Amniotic stem cell (primary cell): Measurements from ENCODE around the gene CAMTA1.

ENCODE experiments used
- DNase-seq: peaks from one replicate; lab custom pipeline; 2025; lab: John Stamatoyannopoulos, UW

CAMTA1 gene

DNA sequence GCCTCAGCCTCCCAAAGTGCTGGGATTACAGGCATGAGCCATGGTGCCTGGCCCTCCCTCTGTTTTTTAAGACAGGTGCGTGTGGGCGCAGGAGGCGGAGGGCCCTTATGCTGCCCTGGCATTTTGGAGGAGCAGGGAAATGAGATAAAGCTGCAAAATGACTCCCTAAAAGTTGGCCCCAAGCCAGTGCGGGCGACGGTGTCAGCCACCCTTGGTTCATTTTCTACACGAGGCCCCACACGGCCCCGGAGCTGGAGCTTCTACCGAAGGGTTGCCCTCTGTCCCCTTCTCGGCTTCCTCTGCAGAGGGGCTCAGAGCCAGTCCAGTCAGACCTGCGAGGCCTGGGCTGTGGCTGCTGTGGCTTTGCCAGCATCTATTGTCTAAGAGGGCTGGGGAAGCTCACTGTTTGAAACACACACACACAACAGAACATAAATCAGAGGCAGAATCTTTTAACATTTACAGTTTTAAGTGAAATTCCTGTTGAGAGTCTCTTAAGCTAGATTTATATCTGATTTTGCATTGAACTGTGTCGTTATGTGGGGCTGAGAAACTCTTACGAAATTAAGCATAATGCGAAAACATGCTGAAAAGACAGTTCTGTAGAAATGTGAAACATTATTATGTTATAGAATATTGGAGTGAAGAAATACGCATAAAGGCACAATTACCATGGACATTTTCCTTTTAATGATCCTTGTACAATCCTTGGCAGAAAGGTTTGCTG lies 255.9 kb downstream of the CAMTA1 start:
- DNase-seq = no peak

DNA sequence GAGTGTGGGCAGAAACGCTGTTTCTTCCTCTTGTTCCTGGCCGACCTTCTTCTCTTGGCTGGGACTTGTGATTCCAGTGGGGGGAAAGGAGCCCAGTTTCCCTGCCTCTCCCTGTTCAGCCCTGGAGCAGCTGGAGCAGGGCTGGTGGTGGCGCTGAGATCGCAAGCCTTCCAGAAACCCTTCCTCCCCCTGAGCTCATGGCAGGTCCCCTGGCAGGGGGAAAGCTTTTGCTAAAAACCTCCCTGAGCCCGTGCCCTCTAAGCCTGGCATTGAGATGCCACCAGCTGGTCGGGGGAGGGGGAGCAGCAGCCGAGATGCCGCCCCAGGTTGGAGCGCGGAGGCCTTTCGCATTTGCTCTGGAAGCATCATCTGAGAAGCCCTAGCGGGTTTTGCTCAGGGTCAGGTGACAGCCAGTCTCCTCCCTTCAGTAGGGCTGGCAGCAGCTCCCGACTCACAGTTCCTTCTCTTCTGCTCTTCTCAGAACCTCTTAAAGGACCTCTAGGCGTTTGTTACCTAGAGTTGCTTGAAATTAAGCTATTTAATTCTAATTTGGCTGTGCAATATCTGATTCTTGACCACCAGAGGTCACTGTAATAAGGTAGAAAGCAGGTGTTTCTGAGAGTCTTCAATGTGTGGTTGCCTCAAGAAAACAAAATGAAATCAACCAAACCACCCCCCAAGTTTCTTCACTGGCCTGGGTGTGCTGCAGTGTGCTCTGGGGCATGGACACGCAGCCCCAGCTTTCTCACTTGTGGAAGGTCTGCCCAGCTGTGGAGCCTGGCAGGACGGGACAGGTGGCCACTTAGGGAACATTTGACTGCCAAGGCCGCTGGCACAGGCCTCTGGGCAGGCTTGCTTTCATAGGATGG lies 257.3 kb downstream of the CAMTA1 start:
- DNase-seq = peak; percentile 18

DNA sequence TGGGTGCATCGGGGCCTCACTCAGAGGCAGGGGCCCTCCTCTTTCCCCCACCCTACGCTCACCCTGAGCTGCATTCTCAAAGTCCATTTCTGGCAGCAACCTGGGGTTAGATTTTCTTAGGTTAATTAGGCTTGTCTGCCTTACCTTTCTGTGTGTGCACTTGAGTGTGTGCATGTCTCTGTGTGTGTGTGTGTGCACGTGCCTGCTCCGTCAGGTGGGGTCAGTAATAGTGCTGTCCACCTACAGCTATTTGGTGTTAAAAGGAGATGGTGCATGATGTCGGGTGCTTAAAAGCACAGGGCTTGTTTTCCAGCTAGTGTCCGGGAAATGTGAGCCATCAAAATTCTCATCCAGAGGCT lies 257.9 kb downstream of the CAMTA1 start:
- no peak for DNase-seq

DNA sequence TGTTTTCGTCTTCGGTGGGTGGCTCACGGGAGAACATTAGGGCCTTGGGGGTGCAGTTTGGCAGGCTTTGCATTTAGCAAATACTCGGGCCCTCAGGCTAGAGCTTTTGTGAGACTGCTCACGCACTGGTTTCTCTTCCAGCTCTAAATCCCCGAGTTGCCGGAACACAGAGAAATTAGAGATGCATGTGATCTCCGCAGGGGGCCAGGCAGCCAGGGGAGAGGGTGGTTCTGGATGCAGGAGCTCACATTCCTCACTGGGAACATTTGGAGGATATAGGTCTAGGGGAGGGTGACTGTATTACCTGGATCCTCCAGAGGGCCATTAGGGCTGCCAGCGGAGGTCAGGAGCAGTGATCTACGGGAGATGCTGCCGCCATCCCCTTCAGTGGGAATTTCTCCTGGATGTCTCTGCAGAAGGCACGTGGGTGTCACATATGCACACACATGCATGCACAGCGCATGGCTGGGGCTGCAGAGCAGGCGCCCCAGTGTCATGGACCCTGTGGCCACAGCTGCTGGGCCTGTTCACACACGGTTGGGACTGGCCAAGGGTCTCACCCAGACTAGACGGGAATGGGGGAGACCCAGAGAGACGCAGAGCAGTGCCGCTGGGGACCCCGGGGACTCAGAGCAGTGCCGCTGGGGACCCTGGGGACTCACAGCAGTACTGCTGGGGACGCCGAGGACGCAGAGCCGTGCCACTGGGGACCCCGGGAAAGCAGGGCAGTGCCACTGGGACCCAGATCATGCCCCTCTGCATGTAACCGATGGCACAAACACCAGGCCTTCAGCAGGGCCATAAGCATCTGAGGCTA lies 258.7 kb downstream of the CAMTA1 start:
- DNase-seq = no peak

DNA sequence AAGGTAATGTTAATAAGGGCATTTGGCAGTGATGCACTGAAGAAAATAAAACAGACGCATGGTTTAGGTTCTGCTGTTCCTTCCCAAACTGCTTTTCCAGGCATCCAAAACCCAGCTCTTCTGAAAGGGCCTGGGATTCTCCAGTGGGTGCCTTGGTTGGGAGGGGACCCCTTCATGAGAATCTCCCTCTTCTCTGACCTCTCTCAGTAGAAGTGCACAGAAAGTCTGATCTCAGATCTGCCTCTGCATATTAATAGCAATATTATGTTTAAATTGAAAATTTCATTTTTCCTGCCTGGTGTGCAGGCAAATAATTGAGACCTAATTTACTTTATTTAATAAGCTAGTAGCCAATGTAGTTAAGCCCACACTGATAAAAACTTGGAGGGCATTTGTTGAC lies 260.6 kb downstream of the CAMTA1 start:
- no peak for DNase-seq

DNA sequence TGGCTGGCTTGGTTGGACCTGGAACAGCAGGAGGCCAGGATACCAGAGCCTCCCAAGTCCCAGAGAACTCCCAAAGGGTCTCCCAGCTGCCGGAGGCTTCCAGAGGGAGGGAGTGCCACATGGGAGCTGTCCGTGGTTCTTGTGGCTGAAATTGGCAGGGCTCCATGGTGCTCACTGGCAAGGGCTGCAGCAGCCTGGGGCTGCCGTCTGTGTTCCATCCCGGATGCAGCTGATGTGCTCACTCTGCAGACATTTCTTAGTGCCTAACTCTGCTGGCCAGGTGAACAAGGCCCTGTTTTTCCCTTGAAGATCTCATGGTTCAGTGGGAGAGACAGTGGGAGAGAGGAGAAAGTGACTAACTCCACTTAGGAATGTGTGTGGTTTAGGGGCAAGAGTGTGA lies 261.1 kb downstream of the CAMTA1 start:
- DNase-seq = no peak

DNA sequence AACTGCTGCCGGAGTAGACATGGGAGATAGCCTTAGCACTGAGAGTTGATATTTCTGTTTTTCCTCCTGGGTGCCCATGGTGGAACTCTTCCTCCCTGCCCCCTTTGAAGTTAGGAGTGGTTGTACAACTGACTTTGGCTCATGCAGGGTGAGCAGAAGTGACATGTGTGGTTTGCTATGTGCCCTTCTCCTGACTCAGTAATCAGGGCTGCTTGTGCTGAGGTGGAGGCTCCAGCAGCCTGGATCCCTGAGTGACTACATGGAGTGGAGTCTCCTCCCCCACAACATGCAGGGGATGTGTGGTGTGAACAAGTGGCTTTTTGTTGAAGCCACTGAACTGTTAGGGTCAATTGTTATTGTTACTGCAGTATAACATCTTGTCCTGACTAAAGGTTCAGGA lies 261.6 kb downstream of the CAMTA1 start:
- DNase-seq = no peak

DNA sequence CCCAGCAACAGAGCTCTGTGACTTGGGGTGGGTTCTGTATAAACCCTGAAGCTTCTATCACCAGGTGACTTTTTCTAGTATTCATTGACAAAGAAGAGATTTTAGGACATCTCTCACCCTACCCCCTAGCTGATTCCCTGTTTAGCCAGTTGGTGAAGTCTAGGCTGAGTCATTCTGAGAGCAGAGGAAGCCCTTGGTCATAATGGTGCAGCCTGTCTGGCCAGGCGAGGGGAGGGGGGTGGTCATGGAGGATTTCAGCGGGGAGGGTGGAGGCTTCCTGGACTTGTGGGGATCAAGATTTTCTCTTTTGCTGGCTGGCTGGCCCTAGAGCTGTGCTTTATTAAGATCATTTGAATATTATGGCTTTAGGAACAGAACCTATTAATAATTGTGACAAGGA lies 262.6 kb downstream of the CAMTA1 start:
- no peak for DNase-seq

DNA sequence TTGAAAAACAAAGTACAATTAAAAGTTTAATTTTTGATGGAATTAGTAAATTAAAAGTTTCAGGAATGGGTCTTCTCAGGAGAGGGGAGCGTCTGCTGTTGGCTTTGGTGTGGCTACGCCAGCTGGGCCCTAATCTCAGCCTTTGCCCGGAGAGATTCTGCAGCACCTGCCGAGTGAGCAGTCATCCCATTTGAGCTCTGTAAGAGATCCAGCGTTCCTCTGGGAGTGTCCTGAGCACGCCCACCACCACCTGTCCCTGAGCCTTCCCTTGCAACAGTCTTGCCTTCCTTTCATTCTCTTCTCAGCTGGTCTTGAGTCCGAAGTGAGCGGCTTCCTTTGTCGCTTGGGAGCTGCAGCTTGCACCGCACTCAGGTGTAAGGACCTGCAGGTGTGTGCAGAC lies 263.1 kb downstream of the CAMTA1 start:
- no peak for DNase-seq

DNA sequence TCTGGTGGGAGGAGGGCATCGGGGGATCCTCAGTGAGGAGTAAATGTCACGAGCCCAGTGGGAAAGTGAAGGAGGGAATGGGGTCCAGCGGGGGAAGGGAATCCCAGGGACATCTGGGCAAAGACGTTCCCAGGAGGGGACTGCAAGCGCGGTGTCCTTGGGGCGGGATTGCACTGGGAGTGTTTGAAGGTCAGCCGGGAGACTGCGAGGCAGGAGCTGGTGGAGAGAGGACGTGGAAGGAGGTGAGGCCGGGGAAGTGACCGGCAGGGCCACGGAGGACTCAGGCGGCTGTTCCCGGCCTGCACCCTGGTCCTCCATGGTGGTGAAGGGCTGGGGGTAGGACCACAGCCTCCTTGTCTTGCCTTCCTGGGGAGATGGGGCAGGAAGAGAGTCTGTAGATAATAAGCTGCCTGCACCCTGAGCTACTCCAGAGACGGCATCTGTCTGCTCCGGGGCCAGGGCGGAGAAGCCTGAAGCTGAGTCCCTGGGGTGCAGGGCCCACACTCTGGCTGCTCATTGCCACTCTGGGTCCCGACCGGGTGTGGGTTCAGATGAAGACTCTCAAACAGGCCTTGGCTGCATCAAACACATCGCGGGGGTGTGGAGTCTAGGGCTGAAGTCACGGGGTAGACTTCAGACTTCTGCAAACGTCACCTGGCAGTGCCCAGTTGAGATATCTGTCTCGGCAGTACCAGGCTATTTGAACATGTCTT lies 264.8 kb downstream of the CAMTA1 start:
- no peak for DNase-seq

DNA sequence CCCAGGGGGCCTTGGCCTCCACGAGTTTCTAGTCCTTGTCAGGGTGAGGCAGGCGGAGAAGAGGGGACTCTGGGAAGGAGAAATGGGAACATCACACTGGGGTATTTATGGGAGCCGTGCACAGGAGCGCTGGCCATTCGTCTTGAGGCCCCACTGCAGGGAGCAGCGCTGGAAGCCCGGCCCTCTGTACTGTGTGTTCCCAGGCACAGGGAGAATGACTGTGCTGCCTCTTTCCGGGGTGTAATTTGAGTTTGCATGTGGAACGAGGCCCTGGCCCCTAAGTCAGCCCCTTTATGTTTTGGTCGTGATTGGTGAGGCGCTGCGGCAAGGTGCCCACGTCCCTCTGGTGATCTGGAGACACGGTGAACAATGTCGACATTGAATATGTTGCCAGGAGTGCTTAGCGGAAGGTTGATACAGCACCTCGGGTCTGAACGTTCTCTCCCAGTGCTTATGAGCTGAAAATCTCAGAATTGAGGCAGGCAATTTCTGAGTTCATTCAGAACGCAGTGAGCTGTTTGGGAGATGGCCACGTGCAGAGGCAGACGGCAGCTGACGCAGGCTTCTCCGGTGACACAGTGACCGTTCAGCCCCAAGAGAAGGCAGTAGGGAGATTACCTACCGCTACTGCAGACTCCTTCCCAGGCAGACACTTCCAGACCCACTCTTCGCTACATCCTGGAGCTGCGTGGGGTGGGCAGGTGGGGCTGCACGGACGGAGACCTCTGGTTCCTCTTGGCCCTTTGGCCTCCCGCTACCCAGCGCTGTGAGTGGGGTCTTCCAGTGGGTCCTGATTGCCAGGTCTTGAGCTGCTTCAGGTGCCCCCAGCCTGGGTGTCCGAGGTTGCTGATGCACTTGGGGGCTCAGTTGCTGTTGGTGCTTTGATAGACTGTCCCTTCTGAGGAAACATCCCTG lies 265.8 kb downstream of the CAMTA1 start:
- DNase-seq = no peak

DNA sequence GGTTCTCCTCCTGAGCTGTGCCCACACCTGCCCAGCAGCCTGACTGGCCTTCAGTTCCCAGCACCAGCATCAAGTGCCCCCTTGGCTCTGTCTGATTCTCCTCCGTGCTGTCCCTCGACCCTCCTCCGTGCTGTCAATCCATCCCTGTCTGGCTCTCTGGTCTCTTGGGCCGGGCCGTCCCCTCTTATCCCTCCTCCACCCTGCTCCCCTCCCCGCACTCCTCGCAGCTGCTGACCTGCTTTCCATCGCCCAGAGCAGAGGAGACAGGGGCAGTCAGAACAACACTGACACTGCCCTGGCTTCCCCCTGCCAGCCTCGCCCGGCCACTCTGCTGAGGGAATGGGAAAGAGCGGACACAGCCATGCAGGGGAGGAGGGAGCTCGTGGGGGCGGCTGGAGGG lies 267.4 kb downstream of the CAMTA1 start:
- no peak for DNase-seq

DNA sequence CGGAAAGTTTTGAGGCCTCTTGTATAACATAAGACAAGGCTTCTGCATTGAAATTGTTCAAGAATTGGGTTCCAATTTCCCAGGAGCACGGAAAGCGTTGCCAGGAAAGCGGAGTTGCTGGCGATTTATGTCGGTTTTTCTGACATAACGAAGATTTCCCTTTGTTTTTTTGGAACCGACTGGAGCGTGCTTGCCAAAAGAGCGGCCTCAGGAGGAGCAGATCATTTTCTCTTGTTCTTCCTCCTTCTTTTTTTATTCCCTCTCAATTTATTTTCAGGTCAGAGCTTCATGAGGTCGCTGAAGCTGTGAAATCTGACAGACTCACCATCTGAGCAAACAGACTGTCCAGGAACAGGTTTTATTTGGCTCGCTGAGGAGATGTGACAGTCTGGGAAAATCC lies 275.5 kb downstream of the CAMTA1 start:
- no peak for DNase-seq

DNA sequence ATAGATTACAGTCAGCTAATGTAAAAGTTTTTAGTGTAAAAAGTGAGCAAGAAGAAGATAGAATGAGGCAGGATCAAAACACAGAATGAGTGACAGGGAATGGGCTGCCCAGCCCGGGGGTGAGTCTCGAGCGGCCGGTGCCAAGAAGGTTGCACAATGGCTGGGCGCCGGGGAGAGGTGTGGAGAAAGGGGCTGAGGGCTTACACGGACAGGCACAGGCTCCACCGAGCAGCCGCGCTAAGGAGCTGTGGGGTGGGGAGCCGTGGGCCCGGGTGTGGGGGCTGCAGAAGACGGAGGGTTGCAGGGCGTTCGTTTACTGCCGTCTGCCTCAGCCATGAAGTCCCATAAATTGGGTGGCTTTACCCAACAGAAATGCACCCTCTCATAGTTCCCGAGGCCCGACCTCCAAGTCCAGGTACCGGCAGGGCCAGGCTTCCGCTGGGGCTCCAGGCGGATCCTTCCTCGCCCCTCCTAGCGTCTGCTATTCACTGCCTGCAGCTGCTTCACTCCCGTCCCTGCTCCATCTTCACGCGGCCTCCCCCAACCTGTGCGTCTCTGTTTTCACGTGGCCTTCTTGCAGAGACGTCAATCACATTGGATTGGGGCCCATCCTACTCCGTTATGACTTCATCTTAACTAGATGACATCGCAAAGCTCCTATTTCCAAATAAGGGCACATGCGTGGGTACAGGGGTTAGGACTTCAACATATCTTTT lies 277.2 kb downstream of the CAMTA1 start:
- no peak for DNase-seq

DNA sequence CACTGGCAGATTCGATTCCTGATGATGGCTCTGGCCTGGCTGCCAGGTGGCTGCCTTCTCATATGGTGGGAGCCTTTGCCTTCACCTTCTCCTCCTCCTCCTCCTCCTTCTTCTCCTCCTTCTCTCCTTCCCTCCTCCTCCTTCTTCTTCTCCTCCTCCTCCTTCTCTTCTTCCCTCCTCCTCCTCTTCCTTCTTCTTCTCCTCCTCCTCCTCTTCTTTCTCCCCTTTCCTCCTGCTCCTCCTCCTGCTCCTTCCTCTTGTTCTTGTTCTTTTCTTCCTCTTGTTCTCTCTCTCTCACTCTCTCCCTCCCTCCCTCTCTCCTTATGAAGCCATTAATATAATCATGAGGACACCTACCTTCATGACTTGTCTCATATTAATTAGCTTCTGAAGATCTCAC lies 278.7 kb downstream of the CAMTA1 start:
- DNase-seq = no peak

DNA sequence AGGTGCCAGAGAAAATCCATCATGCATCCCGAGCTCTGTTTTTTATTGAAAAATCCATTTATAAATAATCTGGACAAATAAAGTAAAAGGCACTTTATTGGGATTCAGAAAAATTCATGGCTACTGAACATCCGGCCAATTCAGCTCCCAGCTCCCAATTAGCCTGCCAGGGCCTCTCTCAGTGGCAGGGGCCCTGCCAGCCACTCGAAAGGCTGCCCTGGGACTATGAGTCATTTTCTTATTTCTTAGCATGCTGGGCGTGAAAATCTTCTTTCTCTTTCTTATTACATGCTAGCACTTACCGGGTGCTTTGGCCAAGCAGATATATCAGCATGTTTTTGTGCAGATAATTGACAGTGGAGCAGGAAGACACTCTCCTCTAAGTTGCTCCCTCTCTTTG lies 283.3 kb downstream of the CAMTA1 start:
- no peak for DNase-seq

DNA sequence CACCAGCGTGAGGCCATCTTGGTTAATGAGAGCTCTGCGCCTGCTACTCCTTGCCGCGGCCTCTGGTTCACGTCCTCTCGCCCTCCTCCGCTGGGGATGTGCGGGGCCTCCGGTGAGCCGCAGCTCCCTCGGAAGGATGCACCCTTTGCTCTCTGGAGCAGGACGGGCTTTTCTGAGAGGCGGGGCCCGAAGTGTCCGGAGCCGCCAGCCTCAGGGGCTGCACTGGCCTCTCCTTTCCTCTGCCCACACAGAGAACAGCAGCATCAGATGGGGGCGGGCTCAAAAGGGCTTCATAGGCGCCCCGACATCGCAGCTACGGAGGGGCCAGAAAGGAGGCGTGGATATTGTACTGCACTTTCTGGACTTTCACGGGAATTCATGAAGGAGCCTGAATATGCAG lies 284.7 kb downstream of the CAMTA1 start:
- DNase-seq = no peak

DNA sequence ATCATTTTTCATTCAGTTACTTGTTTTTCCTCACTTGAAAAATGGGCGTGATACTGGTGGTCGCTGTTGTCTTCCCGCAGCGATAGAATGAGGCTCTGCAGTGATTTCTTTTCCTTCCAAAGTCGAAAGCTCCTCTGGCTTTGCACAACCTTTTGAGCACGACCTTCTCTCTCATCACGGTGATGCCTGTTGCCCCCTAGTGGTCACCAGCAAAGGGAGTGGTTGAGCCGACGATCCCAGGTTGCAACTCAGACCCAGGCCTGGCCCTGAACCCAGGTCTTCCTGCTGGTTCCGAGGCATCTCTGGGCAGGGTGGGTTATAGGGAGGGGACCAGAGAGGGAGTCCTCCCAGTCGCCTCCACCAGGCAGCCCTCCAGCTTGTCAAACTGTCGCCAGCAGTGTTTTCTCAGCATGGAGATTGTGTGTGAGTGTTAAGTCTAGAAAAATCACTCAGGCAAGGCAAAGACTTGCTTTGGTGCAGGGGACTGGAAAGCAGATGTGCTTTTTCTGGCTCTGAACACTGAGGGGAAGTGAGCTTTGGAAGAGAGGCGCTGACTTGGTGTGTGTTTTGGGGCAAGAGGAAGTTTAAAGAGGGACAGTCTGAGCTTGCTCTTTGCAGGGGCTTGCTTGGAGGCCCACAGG lies 285.3 kb downstream of the CAMTA1 start:
- peak; percentile 57 for DNase-seq

DNA sequence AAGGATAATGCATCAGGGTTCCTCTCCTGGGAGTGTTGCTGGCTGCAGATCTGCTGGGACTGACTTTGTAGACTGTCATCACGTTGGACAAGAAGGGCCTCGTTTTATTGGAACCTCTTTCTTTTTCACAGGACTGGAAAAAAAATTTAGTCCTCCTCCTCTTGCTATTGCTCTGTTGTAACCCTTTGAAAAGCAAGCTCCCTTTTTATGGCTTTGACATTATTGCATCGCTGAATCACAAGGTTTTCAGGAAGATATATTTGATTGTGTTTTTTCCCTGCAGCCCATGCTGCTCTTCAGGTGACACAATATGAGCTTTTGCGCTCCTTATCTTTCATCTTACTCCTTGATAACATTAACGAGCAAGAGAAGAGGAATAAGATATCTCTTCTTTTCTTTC lies 290.9 kb downstream of the CAMTA1 start:
- no peak for DNase-seq

DNA sequence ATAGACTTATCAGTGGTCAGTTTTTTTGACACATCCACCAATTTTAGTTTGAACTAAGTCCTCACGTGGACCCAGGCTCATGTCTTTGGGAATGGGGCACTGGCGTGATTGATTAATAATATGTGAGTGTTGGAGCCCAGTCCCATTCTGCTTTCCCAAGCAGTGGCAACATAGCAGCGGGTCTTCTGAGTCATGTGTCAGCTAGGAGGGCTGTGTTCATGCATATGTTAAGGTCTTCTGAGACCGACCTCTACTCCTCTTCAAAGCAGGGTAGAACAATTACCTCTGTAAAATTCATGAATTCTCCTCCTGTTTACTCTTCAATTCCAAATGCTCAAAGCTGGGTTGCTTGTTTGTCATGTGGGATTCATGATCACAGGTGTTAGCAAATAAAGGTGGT lies 291.3 kb downstream of the CAMTA1 start:
- DNase-seq = no peak
